ENCODE data around the gene PYROXD2. TPM values are rescaled to one million over a fixed set of nuclear protein-coding genes. Genes with fewer than 3 reads are reported as not detected.

The PYROXD2 gene
- total RNA-seq, 1 experiment from 2014 or later = 2.2 TPM

GRCh38 chr10:98397089-98397600 lies 17.8 kb downstream of the PYROXD2 start:
- H3K4me3 ChIP-seq (ENCODE audit: low read depth, low read length) = no peak overlapping the region
- DNase-seq = no peak
- no peaks in the 10 kb centered on the region for H3K4me1 ChIP-seq
- Mint-ChIP-seq H3K27me3 (ENCODE audit: insufficient read depth, unreplicated experiment) (peaks cover 16% of the 10 kb centered on the region), H3K27ac (ENCODE audit: unreplicated experiment) (no peak overlapping the region), H3K9me3 (ENCODE audit: unreplicated experiment) (no peaks in the 10 kb centered on the region), H3K4me1 (ENCODE audit: low read depth, unreplicated experiment) (no peaks in the 10 kb centered on the region), H3K4me3 (ENCODE audit: unreplicated experiment) (no peak overlapping the region), H3K36me3 (ENCODE audit: insufficient read depth, unreplicated experiment) (no peaks in the 10 kb centered on the region)
- intact Hi-C loops (cut with micrococcal nuclease; ENCODE audit: unreplicated experiment) = no loop called here
- no peaks in the 10 kb centered on the region for H3K9me3 ChIP-seq
- TF ChIP-seq CTCF (IDR thresholded peaks at IDR 0.05; ENCODE audit: insufficient read depth in 1 of 2, low read depth in 1 of 2, low read length in 1 of 2, severe bottlenecking in 1 of 2, unreplicated experiment in 1 of 2) = no peak
- no peaks in the 10 kb centered on the region for H3K36me3 ChIP-seq (ENCODE audit: control insufficient read depth, insufficient read depth, low read length)
- ChIA-PET POLR2A (no interaction called here), CTCF (no interaction called here)
- no peaks in the 10 kb centered on the region; the same call in none of the 2 replicates for H3K27me3 ChIP-seq (replicated peaks; ENCODE audit: control insufficient read depth, insufficient read depth, low read length)
- BruUV-seq (replicated peaks) = no TSS peak

DNA sequence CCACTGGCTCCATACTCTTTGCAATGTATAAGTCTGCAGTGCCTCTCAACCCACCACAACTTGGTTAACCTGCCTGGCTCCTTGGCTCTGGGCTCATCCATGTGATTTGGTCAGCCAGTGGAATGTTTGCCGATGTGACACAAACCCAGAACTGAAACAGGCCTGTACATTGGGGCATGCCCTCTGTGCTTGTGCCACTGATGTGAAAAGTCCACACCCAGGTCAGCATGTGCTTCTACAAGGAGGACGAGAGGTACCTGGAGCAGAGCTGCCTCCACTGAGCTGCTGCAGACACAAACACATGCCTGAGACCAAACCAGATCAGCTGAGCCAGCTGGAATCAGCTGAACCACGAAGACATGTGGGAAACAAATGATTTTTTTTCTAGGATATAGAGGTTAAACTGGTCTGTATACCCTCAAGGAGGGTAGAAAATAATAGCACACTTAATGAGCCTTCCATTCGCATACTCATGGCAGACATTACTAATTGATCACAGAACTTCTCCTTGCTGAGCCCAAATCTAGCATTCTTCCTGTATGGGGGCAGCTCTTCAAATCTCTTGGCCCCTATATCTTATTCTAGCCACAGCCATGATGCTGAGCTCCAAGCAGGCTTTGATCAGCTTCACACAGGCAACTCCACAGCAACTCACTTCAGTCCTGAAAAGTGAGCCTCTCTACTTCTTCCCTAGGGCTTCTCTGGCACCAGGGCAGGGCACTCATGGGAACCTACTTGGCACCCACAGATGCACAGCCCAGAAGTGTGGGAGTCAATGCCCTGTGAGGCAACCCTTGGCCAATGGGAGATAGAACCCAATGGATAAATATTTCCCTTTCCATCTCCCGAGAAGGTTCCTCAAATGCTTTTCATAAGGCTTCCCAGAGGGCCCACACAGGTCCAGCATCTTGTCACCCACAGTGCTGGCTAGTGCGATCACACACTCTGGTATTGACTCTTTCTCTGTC lies 18.6 kb downstream of the PYROXD2 start:
- Histone ChIP-seq H3K9me3 (no peaks in the 10 kb centered on the region), H3K4me3 (ENCODE audit: low read depth, low read length) (no peak overlapping the region), H3K27me3 (replicated peaks; ENCODE audit: control insufficient read depth, insufficient read depth, low read length) (no peaks in the 10 kb centered on the region; the same call in none of the 2 replicates), H3K4me1 (no peaks in the 10 kb centered on the region), H3K36me3 (ENCODE audit: control insufficient read depth, insufficient read depth, low read length) (no peaks in the 10 kb centered on the region)
- H3K27ac Mint-ChIP-seq (ENCODE audit: unreplicated experiment) = no peak overlapping the region
- ChIA-PET CTCF (no interaction called here), POLR2A (no interaction called here)
- no peaks in the 10 kb centered on the region for H3K36me3 Mint-ChIP-seq (ENCODE audit: insufficient read depth, unreplicated experiment)
- H3K9me3 Mint-ChIP-seq (ENCODE audit: unreplicated experiment) = no peaks in the 10 kb centered on the region
- no peak for TF ChIP-seq CTCF (IDR thresholded peaks at IDR 0.05; ENCODE audit: insufficient read depth in 1 of 2, low read depth in 1 of 2, low read length in 1 of 2, severe bottlenecking in 1 of 2, unreplicated experiment in 1 of 2)
- H3K4me3 Mint-ChIP-seq (ENCODE audit: unreplicated experiment) = no peak overlapping the region
- BruUV-seq (replicated peaks) = no TSS peak
- intact Hi-C loops (cut with micrococcal nuclease; ENCODE audit: unreplicated experiment) = no loop called here
- H3K27me3 Mint-ChIP-seq (ENCODE audit: insufficient read depth, unreplicated experiment) = peaks cover 16% of the 10 kb centered on the region
- H3K4me1 Mint-ChIP-seq (ENCODE audit: low read depth, unreplicated experiment) = no peaks in the 10 kb centered on the region
- DNase-seq = no peak

- no peaks in the 10 kb centered on the region; the same call in none of the 2 replicates for H3K27me3 ChIP-seq (replicated peaks; ENCODE audit: control insufficient read depth, insufficient read depth, low read length)
- no peak for DNase-seq
- ChIA-PET CTCF (no interaction called here), POLR2A (no interaction called here)
- Mint-ChIP-seq H3K27ac (ENCODE audit: unreplicated experiment) (no peak overlapping the region), H3K4me1 (ENCODE audit: low read depth, unreplicated experiment) (no peaks in the 10 kb centered on the region), H3K36me3 (ENCODE audit: insufficient read depth, unreplicated experiment) (no peaks in the 10 kb centered on the region), H3K4me3 (ENCODE audit: unreplicated experiment) (no peak overlapping the region), H3K27me3 (ENCODE audit: insufficient read depth, unreplicated experiment) (peaks cover 16% of the 10 kb centered on the region), H3K9me3 (ENCODE audit: unreplicated experiment) (no peaks in the 10 kb centered on the region)
- H3K36me3 ChIP-seq (ENCODE audit: control insufficient read depth, insufficient read depth, low read length) = no peaks in the 10 kb centered on the region
- no TSS peak for BruUV-seq (replicated peaks)
- no peaks in the 10 kb centered on the region for H3K4me1 ChIP-seq
- no peak for TF ChIP-seq CTCF (IDR thresholded peaks at IDR 0.05; ENCODE audit: insufficient read depth in 1 of 2, low read depth in 1 of 2, low read length in 1 of 2, severe bottlenecking in 1 of 2, unreplicated experiment in 1 of 2)
- no peak overlapping the region for H3K4me3 ChIP-seq (ENCODE audit: low read depth, low read length)
- intact Hi-C loops (cut with micrococcal nuclease; ENCODE audit: unreplicated experiment) = no loop called here
- H3K9me3 ChIP-seq = no peaks in the 10 kb centered on the region
Measured at GRCh38 chr10:98394851-98395440, 20.0 kb downstream of the PYROXD2 start.

Measured in Caco-2 (cell line).